Neural cell (in vitro differentiated cells): Measurements from ENCODE around the gene LUM. TPM values are rescaled to one million over a fixed set of nuclear protein-coding genes. Genes with fewer than 3 reads are reported as not detected.

Source experiments
- H2AFZ ChIP-seq: fragments of 200-600, 300-800 bp; sonication (generic), shearing (Covaris generic); 2 replicates; pipeline ENCODE4 v1.6.0; 2014; ENCODE audit warnings: low read depth, mild to moderate bottlenecking, antibody characterized with exemption, low read length, moderate library complexity
- H3F3A ChIP-seq: fragments of 200-600 bp; shearing (Covaris generic); 2 replicates; pipeline ENCODE4 v1.6.1; 2016; ENCODE audit warnings: mild to moderate bottlenecking, moderate library complexity, mixed read lengths, antibody characterized with exemption, low read length; ENCODE audit not compliant: insufficient read depth, poor library complexity, severe bottlenecking
- H3K27ac ChIP-seq: fragments of 200-600, 300-800 bp; sonication (generic), shearing (Covaris generic); 2 replicates; pipeline ENCODE4 v1.5.1; 2014; ENCODE audit warnings: mild to moderate bottlenecking, low read length, moderate library complexity
- H3K27me3 ChIP-seq: fragments of 300-800, 200-600 bp; sonication (generic), shearing (Covaris generic); 2 replicates; pipeline ENCODE4 v1.6.0; 2014; ENCODE audit warnings: mild to moderate bottlenecking, low read depth, low read length, moderate library complexity; ENCODE audit not compliant: insufficient read depth
- H3K36me3 ChIP-seq: fragments of 300-800, 200-600 bp; sonication (generic), shearing (Covaris generic); 2 replicates; pipeline ENCODE4 v1.5.1; 2014; ENCODE audit warnings: mild to moderate bottlenecking, antibody characterized with exemption, low read length, moderate library complexity; ENCODE audit not compliant: insufficient read depth
- H3K4me2 ChIP-seq: fragments of 300-800, 200-600 bp; sonication (generic), shearing (Covaris generic); 2 replicates; pipeline ENCODE4 v1.6.0; 2014; ENCODE audit warnings: mild to moderate bottlenecking, low read length
- H3K4me3 ChIP-seq: fragments of 300-800, 200-600 bp; sonication (generic), shearing (Covaris generic); 2 replicates; pipeline ENCODE4 v1.5.1; 2014; ENCODE audit warnings: mild to moderate bottlenecking, low read length, moderate library complexity
- H3K79me2 ChIP-seq: fragments of 200-600 bp; shearing (Covaris generic); replicated peaks from 2 replicates; pipeline ENCODE4 v1.6.0; 2014; ENCODE audit warnings: mild to moderate bottlenecking, low read length, moderate library complexity; ENCODE audit not compliant: insufficient read depth
- H3K9ac ChIP-seq: fragments of 300-800, 200-600 bp; sonication (generic), shearing (Covaris generic); 2 replicates; pipeline ENCODE4 v1.6.1; 2016; ENCODE audit warnings: mild to moderate bottlenecking, low read length, mixed read lengths
- H3K9me2 ChIP-seq: fragments of 200-600 bp; shearing (Covaris generic); 2 replicates; pipeline ENCODE4 v1.6.1; 2016; ENCODE audit warnings: mild to moderate bottlenecking, low read length, mixed read lengths; ENCODE audit not compliant: insufficient read depth
- H3K9me3 ChIP-seq: fragments of 200-600, 300-800 bp; sonication (generic), shearing (Covaris generic); 2 replicates; pipeline ENCODE4 v1.6.1; 2016; ENCODE audit warnings: mild to moderate bottlenecking, mixed run types, low read length, moderate library complexity, mixed read lengths
- H4K20me1 ChIP-seq: fragments of 200-600 bp; shearing (Covaris generic); 2 replicates; pipeline ENCODE4 v1.6.1; 2016; ENCODE audit warnings: mild to moderate bottlenecking, mixed run types; ENCODE audit not compliant: insufficient read depth
- CTCF ChIP-seq: fragments of 450-650 bp; IDR thresholded peaks from 2 replicates; pipeline ENCODE4 v1.5.1; 2014; ENCODE audit warnings: antibody characterized with exemption, mild to moderate bottlenecking, moderate library complexity; ENCODE audit not compliant: poor library complexity, severe bottlenecking
- EP300 ChIP-seq: fragments of 450-650 bp; conservative IDR thresholded peaks from 2 replicates; pipeline ENCODE4 v1.6.1; 2014; ENCODE audit warnings: antibody characterized with exemption, mild to moderate bottlenecking, moderate library complexity; ENCODE audit not compliant: poor library complexity, severe bottlenecking
- EZH2 ChIP-seq: fragments of 200-600, 300-800 bp; shearing (Covaris generic), sonication (generic); IDR thresholded peaks from 2 replicates; pipeline ENCODE4 v1.6.1; 2014; ENCODE audit warnings: antibody characterized with exemption, low read length, borderline replicate concordance, mild to moderate bottlenecking; ENCODE audit not compliant: insufficient read depth, poor library complexity, severe bottlenecking
- MXI1 ChIP-seq: fragments of 450-650 bp; conservative IDR thresholded peaks from 2 replicates; pipeline ENCODE4 v1.6.1; 2014; ENCODE audit warnings: antibody characterized with exemption, mild to moderate bottlenecking; ENCODE audit not compliant: poor library complexity, severe bottlenecking
- POLR2AphosphoS5 ChIP-seq: IDR thresholded peaks from 2 replicates; pipeline ENCODE4 v1.6.1; 2012
- RAD21 ChIP-seq: fragments of 450-650 bp; conservative IDR thresholded peaks from 2 replicates; pipeline ENCODE4 v1.6.1; 2014; ENCODE audit warnings: antibody characterized with exemption, mild to moderate bottlenecking, moderate library complexity
- REST ChIP-seq: IDR thresholded peaks from 2 replicates; pipeline ENCODE4 v1.6.1; 2012; ENCODE audit warnings: borderline replicate concordance
- SMC3 ChIP-seq: fragments of 450-650 bp; conservative IDR thresholded peaks from 2 replicates; pipeline ENCODE4 v1.6.1; 2014; ENCODE audit warnings: antibody characterized with exemption, mild to moderate bottlenecking, moderate library complexity; ENCODE audit not compliant: poor library complexity
- TAF1 ChIP-seq: IDR thresholded peaks from 2 replicates; pipeline ENCODE4 v1.6.1; 2012; ENCODE audit warnings: low read depth
- polyA plus RNA-seq: library from polyadenylated mRNA; depleted of rRNA; stranded (reverse); fragments of >200 nt; gene quantifications from 2 replicates; pipeline ENCODE4 v1.2.3, GENCODE V29; 2014

LUM gene
- polyA plus RNA-seq, 1 donor from 2014 or later: 0.89 TPM

GRCh38 chr12:91055976-91056375 lies 55.3 kb downstream of the LUM start:
- no peaks in the 10 kb centered on the region for H3K27me3 ChIP-seq
- no peaks in the 10 kb centered on the region for H3K9me3 ChIP-seq
- H3K9me2 ChIP-seq: no peaks in the 10 kb centered on the region

GRCh38 chr12:91053951-91054715 lies 57.2 kb downstream of the LUM start:
- H3K79me2 ChIP-seq: no peaks in the 10 kb centered on the region
- H3K36me3 ChIP-seq: no peaks in the 10 kb centered on the region
- H3K9me3 ChIP-seq: no peaks in the 10 kb centered on the region
- TF ChIP-seq CTCF (no peak), EP300 (no peak), RAD21 (no peak), SMC3 (no peak)
- no peak overlapping the region for H2AFZ ChIP-seq
- no peak overlapping the region for H3K9ac ChIP-seq
- H3F3A ChIP-seq: no peaks in the 10 kb centered on the region
- H3K4me2 ChIP-seq: no peak overlapping the region
- no peak overlapping the region for H3K27ac ChIP-seq
- H3K4me3 ChIP-seq: no peak overlapping the region
- no peaks in the 10 kb centered on the region for H3K9me2 ChIP-seq
- H3K27me3 ChIP-seq: no peaks in the 10 kb centered on the region
- no peaks in the 10 kb centered on the region for H4K20me1 ChIP-seq

More at GRCh38 chr12:91055976-91056375, 55.3 kb downstream of the LUM start:
- TF ChIP-seq RAD21: no peak
- TF ChIP-seq SMC3: no peak
- TF ChIP-seq MXI1: no peak
- TF ChIP-seq EP300: no peak
- TF ChIP-seq TAF1: no peak
- no peak for TF ChIP-seq REST
- TF ChIP-seq POLR2AphosphoS5: no peak
- TF ChIP-seq CTCF: no peak
- no peak for TF ChIP-seq EZH2
- H3K9ac ChIP-seq: no peak overlapping the region
- H3K79me2 ChIP-seq: no peaks in the 10 kb centered on the region
- no peaks in the 10 kb centered on the region for H4K20me1 ChIP-seq
- H3K4me2 ChIP-seq: no peak overlapping the region
- H3F3A ChIP-seq: no peaks in the 10 kb centered on the region
- H3K36me3 ChIP-seq: no peaks in the 10 kb centered on the region
- H3K27ac ChIP-seq: no peak overlapping the region
- H3K4me3 ChIP-seq: no peak overlapping the region
- no peak overlapping the region for H2AFZ ChIP-seq

Other genes with a start within 250 kb of the LUM start
- gene CCER1, start 156.3 kb downstream of the LUM start, polyA plus RNA-seq: not detected in 2 replicates
- gene EPYC, start 106.5 kb downstream of the LUM start, polyA plus RNA-seq: not detected in 2 replicates
- not detected in 2 replicates for gene KERA, start 53.5 kb downstream of the LUM start, polyA plus RNA-seq
- gene DCN, start 71.3 kb upstream of the LUM start, polyA plus RNA-seq: 0.76 TPM in 1 of 2 replicates, not detected in the other